Stomach (tissue), 4 donors: ENCODE measurements around the gene LASP1NB.

Experiments used
- CTCF ChIP-seq, 7 experiments: fragments of 450-650 bp in 4 of 7; fragments of 200-600 bp in 3 of 7; sonication (generic) in 3 of 7; IDR thresholded peaks; one replicate each; pipeline ENCODE4 v1.5.1; 2016 to 2019; ENCODE audit warnings: antibody characterized with exemption in 7 of 7, control low read depth in 2 of 7, mild to moderate bottlenecking in 1 of 7
- POLR2AphosphoS5 ChIP-seq, 3 donors: sonication (generic); formaldehyde crosslinking; IDR thresholded peaks; one replicate each; pipeline ENCODE4 v1.6.1; 2016; ENCODE audit warnings: antibody characterized with exemption in 3 of 3

GRCh38 chr17:38905375-38905774, 20.0 kb upstream of the LASP1NB start:
- TF ChIP-seq CTCF (IDR thresholded peaks at IDR 0.05) = no peak
- no peak for TF ChIP-seq POLR2AphosphoS5 (IDR thresholded peaks at IDR 0.05)
